Epithelial cell of prostate (primary cell): ENCODE measurements around the gene CLCN7.
"Not testable (repeated sequence)": the region's sequence is repeated elsewhere in the genome, so short reads cannot be mapped to it uniquely, and the experiment has no call there.

Source experiments
- DNase-seq: peaks from one replicate; pipeline ENCODE4 v3.0.0-alpha.2; 2011; ENCODE audit warnings: low read depth, low spot score
- H3K27ac ChIP-seq: fragments of 450-650 bp; 2 replicates; pipeline ENCODE4 v1.5.1; 2017; ENCODE audit warnings: mild to moderate bottlenecking

CLCN7 gene

DNA sequence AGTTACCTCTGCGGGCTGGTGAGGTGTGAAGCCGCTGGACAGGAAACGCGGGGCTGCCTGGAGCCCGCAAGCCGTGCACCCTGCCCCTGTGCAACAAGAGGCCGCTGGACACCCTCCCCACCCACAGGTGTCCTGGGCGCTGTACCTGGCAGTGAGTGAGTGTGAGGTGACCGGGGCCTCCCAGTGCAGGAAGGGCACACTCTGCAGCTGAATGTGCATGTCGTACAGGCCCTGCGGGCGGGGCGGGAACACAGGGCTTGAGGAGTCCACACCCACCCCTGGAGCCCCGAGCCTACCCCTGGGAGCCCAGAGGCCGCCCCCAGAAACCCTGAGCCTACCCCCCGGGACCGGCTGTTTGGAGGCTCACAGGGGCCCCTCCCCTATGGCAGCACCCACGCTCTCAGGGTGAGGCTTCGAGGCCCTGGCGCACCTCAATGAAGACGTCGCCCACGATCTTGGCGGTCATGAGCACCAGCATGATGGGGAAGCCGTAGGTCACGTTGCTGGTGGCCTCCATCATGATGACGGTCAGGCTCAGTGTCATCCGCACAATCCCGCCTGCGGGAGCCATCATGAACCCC is 26.2 kb downstream of the CLCN7 start:
- no peak for DNase-seq
- no peak overlapping the region for H3K27ac ChIP-seq

DNA sequence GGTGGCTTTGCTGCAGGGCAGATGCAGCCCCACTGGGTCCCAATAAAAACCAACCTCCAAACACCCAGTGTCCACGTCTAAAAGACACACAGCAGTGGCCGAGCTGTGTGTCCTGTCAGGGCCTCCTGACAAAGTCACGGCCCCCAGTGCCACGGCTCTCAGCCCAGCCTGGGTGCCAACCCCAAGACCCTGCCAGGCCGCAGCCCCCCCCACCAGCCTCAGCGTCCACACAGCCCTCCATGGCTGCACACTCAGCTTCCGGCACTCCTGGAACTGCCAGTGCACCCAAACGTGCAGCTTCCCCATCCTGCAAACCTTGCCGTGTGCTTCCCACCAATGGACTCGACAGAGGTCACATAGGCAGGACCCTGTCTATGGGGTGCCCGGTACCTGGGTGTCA is 26.9 kb downstream of the CLCN7 start:
- DNase-seq, result no peak
- no peak overlapping the region for H3K27ac ChIP-seq

DNA sequence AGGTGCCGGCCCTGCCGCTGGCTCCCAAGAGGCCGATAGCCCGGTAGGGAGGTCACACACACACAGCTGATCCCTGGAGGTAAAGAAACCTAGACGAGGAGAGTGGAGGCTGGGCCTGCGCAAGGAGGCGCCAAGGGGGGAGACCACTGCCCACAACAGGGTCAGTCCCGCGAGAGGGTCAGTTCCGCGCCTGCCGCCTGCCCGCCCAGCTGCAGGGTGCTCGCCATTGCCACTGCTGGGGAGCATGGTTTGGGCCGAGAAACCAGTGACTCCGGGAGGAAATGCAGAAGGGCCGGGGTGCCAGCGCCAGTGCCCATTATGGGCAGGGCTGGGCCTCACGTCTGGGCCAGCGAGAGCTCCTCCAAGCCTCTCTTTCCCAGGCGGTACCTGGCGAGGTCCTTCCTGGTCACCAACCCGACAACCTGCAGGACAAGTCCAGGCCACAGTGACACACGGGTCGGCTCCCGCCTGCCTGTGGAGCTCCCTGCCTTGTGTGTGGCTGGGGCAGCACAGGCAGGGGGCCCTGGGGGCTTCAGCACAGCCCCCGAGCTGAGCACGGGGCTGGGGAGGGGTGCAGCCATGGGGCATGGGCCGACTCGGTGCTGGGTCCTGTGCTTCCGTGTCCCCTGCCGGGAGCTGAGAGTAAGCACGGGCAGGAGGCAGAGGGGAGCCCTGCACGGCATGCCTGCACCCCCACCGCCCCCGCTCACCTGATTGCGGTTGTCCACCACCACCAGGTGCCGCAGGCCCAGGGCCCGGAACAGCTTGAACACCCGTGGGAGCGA is 28.3 kb downstream of the CLCN7 start:
- DNase-seq, result no peak
- H3K27ac ChIP-seq, result no peak overlapping the region

DNA sequence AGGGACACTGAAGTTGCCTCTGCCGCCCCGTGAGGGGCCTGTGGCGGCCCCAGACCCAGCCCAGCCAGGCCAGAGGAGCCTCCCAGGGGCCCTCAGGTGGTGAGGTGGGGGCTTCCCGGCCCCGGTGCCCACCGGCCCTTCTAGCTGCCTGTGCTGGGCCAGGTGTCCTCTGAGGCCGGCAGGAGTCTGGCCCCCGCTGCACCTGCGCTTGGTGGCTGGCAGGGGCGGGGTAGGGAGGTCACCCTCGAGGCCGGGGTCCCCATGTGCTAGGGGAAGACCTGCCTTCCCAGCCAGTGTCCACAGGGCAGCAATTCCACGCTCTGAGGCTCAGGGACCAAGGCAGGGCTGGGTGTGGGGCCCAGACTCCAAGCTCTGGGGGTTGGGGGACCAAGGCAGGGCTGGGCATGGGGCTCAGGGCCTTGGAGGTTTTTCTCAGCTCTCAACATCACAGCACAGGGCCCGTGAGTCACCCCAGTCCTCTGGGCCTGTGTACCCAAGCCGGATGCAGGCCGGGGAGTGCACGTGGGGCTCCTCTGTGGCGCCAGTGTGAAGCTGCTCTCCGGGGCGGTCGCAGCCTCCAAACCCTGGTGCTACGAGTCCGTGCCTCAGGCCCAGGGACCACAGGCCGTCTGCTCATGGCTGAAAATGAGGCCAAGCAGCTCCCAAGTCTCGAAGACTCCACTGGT is 29.2 kb downstream of the CLCN7 start:
- no peak overlapping the region for H3K27ac ChIP-seq
- no peak for DNase-seq

DNA sequence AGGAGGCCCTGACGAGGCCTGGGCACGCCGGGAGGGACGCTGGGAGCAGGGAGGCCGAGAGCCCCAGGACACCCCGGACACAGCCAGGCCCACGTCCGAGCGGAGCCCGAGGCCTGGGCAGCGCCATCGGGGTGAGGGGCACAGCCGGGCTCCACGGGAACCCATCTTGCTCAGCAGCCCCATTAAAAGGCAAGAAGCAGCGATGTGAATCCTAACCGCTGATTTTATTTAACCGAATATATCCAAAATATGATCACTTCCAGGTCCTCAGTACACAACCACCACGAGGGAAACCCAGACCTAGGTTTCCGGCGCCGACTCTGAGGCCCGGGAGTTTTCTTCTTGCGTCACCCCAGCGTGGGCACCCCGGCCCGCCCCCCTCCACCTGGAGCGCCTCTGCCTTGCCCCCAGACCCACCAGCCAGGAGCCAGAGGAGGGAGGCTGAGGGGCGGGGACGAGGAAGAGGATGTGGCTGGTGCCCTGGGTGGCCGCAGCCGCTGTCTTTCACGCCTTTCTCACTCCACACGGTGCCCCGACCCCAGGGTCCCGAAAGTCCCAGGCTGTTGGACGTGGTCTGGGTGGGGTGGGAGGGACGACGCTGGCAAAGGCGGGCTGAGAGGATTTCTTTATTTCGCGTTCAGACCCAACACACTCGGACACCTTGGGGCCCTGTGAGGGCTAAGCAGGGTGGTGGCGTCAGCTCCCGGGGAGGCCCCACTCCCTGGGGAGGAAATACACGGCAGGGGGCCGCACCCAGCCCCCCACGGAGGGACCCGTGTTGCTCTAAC is 29.9 kb downstream of the CLCN7 start:
- H3K27ac ChIP-seq, result no peak overlapping the region
- DNase-seq, result no peak

DNA sequence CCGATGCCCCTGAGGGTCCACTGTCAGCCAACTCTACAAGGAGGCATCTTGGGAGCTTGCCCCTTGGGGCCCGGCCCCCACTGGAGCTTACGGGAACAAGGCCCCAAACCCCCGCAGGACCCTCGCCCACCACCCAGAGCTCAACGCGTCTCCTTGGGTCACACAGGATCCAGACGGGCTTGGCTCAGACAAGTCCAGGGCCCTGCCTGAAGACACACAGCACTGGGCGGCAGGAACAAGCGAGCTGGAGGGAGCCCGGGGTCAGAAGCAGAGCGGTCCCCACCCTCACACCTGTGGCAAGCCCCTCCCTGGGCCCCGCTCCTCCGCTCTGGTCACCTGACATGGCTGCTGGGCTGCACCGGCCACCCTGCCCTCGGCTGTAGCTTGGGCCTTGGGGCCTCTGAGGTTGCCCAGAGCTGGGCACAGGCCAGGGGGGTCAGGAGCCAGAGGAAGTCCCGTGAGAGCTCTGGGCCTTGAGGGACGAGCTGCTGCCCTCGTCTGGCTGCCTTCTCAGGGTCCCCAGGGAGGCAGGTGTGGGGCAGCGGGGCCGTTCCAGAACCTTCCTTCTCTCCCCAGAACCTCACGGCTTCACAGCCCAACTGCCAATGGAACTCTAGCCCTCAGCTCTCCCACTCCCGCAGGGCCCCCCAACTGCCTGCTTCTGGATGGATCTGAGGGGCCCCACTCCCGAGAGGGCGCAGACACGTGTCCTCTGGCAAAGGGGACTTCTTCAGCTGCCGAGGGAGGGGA is 30.7 kb downstream of the CLCN7 start, which contains the start of gene CCDC154:
Gene CCDC154, minus strand, starts transcription at position 577 of the 750 bp plus-strand sequence. Its CDS starts 234 bp downstream, at position 343.
- H3K27ac ChIP-seq, result no peak within 1 kb of the TSS
- no peak for DNase-seq

DNA sequence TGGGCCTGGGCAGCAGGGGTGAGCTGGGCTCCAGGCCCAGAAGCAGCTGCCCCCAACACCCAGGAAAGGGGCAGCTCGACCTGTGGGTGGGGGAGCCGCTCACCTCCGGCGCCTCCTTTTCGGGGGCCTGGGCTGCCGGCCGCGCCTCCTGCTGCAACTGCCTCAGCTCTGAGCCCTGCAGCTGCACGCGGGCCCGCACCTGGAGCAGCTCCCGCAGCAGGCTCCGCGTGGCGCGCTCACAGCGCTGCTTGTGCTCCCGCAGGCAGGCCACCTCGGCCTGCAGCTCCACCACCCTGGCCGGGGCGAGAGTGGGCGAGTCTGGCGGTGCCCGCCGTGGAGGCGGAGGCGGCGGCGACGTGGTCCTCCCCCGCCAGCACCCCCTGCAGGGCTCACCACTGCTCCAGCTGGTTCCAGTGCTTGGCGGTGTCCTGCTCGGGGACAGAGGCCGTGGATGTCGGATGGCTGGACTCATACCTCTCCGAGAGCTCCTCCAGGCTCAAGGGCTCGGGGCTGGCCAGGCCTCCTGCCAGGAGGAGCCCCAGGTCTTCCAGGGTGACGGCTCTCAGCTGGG is 31.3 kb downstream of the CLCN7 start:
- DNase-seq, result no peak
- H3K27ac ChIP-seq, result no peak overlapping the region

DNA sequence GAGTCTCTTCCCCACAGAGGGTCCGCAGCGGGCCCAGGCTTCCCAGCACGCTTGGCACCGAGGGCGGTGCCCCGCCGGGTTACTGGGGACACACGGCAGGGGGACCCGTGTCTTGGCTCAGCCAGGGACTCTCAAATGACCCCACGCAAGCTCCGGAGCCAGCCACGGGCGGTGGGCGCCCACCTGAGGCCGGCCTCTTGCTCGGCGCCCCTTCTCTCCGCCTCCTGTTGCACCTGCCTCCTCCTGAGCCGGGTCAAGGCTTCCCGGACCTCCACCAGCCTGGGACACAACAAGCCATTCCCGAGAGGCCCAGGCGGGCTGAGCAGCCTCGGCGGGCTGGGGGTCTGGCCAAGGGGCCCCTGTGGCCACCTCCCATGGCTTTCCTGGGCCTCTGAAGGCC is 32.1 kb downstream of the CLCN7 start:
- no peak overlapping the region for H3K27ac ChIP-seq
- no peak for DNase-seq

DNA sequence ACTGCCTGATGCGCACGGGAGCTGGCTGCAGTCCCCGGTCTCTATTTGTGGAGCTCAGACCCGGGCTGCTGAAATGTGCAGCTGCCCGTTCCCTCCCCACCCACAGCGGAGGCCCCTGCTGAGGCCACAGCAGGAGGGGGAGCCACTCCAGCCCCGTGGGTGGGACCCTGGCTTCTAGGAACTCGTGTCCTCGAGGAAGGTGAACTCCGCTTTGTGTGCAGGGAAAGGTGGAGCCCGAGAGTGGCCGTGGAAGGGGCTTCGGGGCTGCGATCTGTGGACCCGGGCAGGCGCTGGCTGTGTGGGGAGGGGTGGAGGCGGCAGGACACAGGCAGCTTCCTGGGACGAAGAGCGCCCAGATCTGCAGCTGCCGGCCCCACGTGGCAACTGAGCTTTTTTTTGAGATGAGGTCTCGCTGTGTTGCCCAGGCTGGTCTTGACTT is 33.4 kb downstream of the CLCN7 start:
- DNase-seq, result no peak
- H3K27ac ChIP-seq, result no peak overlapping the region

DNA sequence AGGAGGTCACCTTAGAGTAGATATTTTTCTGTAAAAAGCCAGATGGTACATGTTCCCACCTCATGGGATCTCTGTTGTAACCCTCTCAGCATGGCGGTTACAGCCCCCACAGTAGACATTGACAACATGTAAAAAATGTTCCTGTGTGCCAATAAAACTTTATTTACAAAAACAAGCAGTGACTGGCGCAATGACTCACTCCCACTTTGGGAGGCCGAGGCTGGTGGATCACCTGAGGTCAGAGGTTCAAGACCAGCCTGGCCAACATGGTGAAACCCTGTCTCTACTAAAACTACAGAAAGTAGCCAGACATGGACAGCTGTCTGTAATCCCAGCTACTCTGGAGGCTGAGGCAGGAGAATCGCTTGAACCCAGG is 35.1 kb downstream of the CLCN7 start:
- H3K27ac ChIP-seq, DNase-seq: not testable (repeated sequence)

DNA sequence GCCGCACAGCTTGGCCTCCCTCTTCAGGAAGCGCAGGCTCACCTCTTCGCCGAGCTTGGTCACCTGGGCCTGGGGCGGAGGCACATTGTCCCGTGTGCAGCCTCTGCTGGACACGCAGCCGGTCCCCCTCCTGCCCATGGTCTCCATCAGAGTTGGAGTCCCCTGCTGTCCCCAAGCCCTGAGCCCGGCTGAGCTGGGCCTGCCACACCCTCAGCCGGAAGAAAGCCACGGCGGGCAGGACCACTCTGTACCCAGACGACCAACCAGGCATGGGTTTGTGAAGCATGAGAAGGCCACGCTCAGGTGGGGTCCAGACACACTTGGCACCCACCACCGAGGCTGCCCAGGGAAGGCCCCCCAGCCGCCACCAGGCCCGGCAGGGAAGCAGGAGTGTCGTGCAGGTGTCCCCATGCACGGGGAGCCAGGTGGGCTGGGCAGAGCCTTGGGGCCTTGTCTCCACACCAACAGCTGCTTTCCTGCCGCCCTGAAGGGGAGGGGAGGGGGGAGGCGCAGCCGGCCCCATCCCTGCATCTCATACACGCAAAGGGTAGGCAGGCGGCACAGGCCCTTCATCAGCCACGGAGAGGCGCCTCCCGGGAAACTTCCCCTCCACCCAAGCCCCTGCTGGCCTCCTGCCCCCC is 35.6 kb downstream of the CLCN7 start:
- H3K27ac ChIP-seq, result no peak overlapping the region
- no peak for DNase-seq

DNA sequence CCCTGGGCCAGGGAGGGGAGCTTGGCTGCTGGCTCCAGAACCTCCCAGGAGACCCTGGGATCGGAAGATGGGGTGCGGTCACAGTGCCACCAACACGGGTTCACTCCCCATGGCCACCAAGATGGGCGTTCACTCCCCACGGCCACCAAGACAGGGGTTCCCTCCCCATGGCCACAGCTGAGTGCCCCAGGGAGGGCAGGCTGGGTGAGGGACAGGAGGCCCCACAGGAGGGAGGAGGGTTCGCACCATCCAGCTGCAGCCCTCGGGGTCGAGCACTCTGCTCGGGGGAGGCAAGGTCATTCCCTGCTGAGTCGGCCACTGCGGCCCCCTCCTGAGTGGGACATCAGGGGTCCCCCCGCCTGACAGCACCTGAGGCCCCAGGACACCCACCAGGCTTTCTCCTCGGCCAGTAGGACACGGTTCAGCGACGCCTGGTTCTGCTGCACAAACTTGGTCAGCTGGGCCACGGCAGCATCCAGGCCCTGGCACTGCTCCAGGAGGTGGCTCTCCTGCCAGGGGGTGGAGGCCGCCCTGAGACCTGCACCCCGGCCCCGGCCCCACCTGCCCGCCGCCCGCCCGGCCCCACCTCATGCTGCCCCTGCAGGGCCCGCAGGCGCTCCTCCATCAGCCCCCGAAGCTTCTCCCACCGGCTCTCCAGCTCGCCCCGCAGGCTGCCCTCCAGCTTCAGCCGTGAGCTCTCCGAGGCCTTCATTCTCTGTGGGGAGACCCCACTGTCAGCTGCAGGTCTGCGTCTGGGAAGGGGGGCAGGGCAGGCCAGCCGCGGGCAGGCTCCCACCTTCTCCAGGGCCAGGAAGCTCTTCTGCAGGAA is 36.4 kb downstream of the CLCN7 start:
- DNase-seq, result no peak

DNA sequence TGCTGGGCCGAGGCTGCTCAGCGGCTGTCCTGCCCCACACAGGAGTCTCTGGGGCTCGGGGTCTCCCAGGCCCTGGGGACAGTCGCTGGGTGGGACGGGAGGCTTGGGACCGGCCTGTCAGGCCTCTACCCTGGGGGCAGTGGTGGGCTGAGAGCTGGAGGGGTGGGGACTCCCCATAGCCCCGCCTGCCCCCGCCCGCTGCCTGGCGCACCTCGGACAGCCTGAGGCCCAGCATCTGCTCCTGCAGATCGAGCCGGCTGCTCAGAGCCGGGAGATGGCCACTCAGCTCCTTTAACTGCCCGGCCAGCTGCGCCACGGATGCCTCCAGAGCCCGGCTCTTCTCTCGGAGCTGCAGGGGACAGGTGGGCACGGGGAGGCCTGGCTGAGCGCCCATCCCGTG is 37.2 kb downstream of the CLCN7 start:
- no peak overlapping the region for H3K27ac ChIP-seq
- DNase-seq, result no peak

More for the DNA sequence above, 36.4 kb downstream of the CLCN7 start:
- H3K27ac ChIP-seq, result no peak overlapping the region

DNA sequence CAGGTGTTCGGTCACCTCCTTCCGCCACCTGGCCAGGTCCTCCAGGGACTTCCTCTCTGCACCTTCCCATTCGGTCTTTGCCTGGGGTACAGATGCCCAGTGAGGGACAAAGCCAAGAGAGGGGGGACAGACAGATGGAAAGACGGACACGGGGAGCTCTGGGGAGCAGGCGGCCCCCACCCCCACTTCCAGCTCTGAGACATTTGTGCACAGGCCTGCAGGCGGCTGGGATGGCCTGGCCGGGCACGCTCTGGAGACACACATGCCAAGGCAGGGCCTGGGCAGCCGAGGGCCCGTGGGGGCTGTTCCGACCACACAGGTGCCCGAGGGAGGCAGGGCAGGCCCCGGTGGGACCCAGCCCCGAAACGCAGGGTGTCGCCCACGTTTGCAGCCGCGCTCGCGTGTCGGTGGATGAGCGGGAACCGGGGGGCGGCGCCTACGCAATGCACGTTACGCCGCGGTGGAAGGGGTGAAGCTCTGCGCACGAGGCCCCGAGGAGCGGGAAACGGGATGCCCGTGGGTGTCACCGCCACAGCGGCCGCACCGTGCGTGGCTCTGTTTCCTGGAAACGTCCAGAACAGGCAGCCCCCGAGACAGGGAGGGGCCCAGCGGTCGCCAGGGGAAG is 38.0 kb downstream of the CLCN7 start:
- no peak for DNase-seq
- no peak overlapping the region for H3K27ac ChIP-seq

DNA sequence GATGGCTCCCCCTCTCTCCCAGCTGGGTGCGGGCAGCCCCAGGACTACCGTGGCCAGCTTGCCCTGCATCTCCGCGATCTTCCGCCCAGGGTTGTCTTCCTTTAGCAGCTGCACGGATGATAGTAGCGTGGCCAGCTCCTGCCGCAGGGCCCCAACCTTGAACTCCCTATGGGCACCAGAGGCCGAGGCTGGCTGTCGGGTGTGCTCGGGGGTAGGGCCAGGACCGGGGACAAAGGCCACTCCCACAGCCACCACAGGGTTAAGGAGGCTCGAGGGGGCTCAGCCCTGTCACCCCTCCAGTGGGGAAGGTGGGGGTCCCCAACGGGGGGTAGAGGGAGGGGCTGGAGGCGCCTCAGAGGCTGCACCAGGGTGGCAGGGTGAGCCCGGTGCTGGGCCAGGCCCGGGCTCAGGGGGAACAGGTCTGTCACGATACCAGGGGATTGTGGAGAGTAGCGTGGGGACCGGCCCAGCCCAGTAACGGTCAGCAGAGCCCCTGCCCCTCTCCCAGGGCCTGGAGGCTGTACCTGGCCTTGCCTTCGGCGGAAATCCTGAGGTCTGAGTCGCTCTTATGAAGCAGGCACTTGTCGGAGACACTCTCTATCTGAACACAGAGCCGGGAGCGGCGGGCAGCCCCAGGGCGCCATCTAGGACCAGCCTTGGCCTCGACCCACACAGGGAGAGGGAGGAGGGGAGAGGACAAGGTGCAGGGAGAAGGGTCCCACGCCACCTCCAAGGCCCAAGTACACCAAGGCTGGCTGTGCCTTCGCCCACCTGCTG is 38.7 kb downstream of the CLCN7 start:
- no peak for DNase-seq
- no peak overlapping the region for H3K27ac ChIP-seq

DNA sequence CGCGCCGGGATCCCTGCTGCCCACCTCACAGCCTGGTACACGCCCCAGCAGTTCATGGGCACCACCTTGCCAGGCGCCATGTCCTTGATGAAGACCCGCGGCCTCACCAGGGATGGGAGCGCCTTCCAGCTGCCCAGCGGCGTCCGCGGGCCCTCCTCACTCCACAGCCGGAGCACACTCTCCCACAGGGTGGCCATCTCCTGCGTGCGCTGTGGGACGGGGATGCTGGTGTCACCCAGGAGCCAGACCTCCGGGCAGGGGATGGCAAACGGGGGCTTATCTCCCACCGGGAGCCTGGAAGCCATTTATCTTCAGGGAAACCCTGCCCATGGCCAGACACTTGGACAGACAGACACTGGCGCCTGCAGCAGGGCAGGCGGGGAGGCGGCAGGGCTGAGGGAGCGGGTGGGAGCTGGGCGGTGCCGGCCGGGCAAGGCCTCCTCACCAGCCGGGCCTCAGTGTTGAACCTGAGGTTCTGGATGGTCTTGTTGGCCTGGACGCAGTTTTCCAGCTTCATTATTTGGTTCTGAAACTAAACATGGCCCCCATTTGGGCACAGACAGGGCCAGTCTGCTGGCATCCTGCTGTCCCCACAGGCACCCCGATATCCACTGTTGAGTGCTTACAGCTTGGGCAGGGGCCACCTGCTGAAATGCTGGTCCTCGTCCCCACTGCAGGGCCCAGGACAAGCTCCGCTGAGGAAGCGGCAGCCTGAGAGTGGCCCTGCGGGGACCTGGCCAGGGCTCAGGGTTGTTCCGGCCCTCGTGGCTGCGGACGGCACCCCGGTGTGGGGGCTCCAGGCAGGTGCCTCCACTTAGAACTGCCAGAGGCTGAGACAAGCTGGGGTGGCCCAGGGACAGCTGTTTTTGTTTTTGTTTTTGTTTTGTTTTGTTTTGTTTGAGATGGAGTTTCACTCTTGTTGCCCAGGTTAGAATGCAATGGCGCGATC is 39.9 kb downstream of the CLCN7 start:
- H3K27ac ChIP-seq, result no peak overlapping the region
- DNase-seq, result no peak
